GM06990 (cell line): ENCODE results near the gene ANK2.

Experiments
- DNase-seq: peaks from one replicate; pipeline ENCODE4 v3.0.0-alpha.2; 2011; ENCODE audit not compliant: insufficient read length; ENCODE audit errors: extremely low read depth
- H3K27me3 ChIP-seq: replicated peaks from 2 replicates; pipeline ENCODE4 v1.6.0; 2011; ENCODE audit warnings: low read length; ENCODE audit not compliant: control insufficient read depth, insufficient read depth
- H3K36me3 ChIP-seq: 2 replicates; pipeline ENCODE4 v1.5.1; 2011; ENCODE audit warnings: low read length; ENCODE audit not compliant: control insufficient read depth, insufficient read depth
- H3K4me3 ChIP-seq: replicated peaks from 2 replicates; pipeline ENCODE4 v1.5.1; 2011; ENCODE audit warnings: low read depth, mild to moderate bottlenecking, control low read depth, low read length
- TF ChIP-seq, protein P1 (sequence below): IDR thresholded peaks from 2 replicates; pipeline ENCODE4 v1.5.1; 2011; ENCODE audit warnings: low read length, control low read depth, mild to moderate bottlenecking, inconsistent platforms; ENCODE audit not compliant: insufficient read depth, poor library complexity, severe bottlenecking

Gene ANK2

DNA sequence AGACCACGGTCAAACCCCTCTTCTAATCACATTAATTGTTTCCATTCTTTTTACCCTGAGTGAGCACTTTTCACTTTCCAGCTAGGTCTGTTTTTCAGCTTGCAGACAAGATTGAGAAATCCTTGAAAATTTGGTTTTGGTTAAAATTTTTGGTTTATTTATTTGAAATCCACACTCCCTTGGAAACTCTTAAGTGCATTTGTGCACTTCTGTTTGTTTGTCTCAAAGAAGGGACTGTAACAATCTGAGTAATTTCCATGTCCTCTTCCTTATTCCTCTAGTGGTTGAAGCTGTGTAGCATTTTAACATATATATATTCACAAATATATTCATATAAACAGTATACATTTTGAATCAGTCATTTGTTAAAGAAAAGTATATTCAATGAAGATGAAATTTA is 333.3 kb downstream of the ANK2 start:
- no peak overlapping the region for H3K4me3 ChIP-seq
- TF ChIP-seq, protein P1, sequence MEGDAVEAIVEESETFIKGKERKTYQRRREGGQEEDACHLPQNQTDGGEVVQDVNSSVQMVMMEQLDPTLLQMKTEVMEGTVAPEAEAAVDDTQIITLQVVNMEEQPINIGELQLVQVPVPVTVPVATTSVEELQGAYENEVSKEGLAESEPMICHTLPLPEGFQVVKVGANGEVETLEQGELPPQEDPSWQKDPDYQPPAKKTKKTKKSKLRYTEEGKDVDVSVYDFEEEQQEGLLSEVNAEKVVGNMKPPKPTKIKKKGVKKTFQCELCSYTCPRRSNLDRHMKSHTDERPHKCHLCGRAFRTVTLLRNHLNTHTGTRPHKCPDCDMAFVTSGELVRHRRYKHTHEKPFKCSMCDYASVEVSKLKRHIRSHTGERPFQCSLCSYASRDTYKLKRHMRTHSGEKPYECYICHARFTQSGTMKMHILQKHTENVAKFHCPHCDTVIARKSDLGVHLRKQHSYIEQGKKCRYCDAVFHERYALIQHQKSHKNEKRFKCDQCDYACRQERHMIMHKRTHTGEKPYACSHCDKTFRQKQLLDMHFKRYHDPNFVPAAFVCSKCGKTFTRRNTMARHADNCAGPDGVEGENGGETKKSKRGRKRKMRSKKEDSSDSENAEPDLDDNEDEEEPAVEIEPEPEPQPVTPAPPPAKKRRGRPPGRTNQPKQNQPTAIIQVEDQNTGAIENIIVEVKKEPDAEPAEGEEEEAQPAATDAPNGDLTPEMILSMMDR: no peak
- no peaks in the 10 kb centered on the region for H3K36me3 ChIP-seq
- H3K27me3 ChIP-seq: no peaks in the 10 kb centered on the region
- DNase-seq: no peak

DNA sequence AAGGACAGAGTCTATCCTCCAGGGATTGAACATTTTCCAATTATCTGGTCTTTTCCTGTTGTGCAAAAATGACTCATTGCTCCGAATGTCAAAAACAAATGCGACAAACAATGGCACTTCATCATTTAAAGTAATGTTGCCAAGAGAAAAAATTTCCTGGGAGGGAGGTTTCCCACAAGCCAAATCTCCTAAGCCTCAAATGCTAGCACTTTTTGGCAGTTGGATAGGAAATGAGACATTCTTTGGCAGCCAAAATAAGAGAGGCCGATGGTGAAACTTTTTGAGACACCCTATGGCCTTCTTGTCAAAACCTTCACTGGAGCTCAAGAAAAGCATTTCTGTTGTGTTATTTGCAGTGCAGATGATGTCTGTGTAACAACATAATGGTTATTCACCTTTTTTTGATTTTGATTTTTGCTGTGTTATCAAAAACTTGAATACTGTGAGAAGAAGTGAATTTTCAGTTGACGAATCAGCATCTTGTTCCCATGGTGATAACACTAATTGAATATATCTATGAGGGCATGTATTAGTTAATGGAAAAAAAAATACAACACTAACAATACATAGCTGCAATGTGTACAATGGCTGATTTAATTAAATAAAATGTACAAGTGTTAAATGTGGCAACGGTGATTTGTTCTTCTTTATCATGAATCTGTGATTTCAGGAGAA is 333.8 kb downstream of the ANK2 start:
- no peak for DNase-seq
- TF ChIP-seq, protein P1: no peak

DNA sequence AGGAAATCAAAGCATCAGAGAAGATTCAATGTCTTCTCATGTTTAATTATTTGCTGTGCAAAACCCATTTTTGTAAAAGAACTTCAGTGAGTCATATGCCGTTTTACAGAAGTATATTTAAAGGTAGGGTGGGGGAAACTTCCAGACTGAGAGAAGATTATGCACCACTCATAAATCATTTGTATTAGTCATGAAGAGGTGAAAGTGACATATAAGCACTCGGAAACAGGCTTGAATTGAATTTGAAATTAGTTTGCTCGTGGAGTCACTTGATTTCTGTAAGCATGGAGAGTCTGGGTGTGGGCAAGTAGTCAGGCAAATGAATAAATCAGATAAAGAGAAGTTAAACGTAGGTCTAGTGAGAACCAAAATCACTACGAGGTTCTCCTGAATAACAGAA is 335.1 kb downstream of the ANK2 start:
- DNase-seq: no peak
- no peaks in the 10 kb centered on the region for H3K36me3 ChIP-seq
- no peaks in the 10 kb centered on the region for H3K27me3 ChIP-seq
- TF ChIP-seq, protein P1: no peak
- H3K4me3 ChIP-seq: no peak overlapping the region

More for the DNA sequence above, 333.8 kb downstream of the ANK2 start:
- H3K4me3 ChIP-seq: no peak overlapping the region
- H3K27me3 ChIP-seq: no peaks in the 10 kb centered on the region
- H3K36me3 ChIP-seq: no peaks in the 10 kb centered on the region

DNA sequence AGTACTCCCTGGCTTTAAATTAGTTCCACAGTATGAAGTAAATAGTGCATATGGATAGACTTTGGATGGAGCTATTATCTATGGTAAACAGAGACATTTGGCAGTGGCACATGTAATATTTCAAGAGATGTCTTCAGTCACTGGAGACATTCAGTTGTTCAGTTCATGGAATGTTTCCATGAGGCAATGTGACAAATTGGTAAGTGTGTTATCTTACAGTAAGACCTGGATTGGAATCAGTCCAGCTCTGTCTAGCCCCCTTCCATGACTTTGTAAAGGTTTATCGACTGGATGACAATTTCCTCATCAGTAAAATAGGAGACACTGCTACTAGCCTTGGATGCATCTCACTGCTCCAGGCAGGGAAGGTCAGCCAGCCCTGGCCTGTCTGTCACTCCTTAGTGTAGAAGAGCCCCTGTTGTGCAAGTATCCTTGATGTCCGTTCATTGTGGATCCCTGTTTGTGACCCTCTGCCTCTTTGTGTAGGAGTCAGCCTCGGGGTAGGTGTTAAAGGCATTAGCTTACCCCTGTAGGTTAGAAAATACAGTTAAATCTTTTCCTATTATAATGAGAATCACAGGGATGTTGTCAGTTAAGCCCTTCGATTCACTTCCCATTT is 335.9 kb downstream of the ANK2 start:
- TF ChIP-seq, protein P1: no peak

DNA sequence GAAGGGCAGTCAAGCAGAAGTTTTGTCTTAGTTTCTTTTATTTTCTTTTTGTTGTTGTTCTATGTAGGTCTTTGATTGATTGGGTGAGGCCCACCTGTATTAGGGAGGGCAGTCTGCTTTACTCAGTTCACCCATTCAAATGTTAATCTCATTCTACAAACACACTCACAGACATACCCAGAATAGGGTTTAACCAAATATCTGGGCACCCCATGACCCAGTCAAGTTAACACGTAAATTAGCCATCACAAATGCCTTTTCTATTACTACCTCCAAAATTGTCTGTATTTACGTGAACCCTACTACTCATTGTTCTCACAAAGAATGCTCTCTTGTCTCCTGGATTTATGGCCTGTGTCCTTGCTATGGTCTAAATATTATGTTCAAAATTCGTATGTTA is 339.7 kb downstream of the ANK2 start:
- no peak for DNase-seq
- no peaks in the 10 kb centered on the region for H3K27me3 ChIP-seq

More for the DNA sequence above, 335.9 kb downstream of the ANK2 start:
- no peak for DNase-seq
- Histone ChIP-seq H3K4me3 (no peak overlapping the region), H3K36me3 (no peaks in the 10 kb centered on the region), H3K27me3 (no peaks in the 10 kb centered on the region)

More for the DNA sequence above, 339.7 kb downstream of the ANK2 start:
- TF ChIP-seq, protein P1: no peak
- no peaks in the 10 kb centered on the region for H3K36me3 ChIP-seq
- H3K4me3 ChIP-seq: no peak overlapping the region
